AG04449 (cell line): Measurements from ENCODE around the gene ZNF830.

Source experiments
- CTCF ChIA-PET: fragments of 350-600 bp; formaldehyde crosslinking; extraction: SDS; loops from one replicate; lab custom pipeline; 2021; ENCODE audit warnings: antibody characterized with exemption; lab: Yijun Ruan, JAX
- POLR2A ChIA-PET: fragments of 400-600, 350-600 bp; formaldehyde crosslinking; extraction: SDS; loops from one replicate; lab custom pipeline; 2020; ENCODE audit warnings: antibody characterized with exemption, inconsistent platforms; lab: Yijun Ruan, JAX
- DNase-seq: peaks from one replicate; pipeline ENCODE4 v3.0.0-alpha.2; 2010; ENCODE audit warnings: low read depth, low spot score
- H3K4me3 ChIP-seq: 2 replicates; pipeline ENCODE4 v1.5.1; 2011; ENCODE audit warnings: low read depth, mild to moderate bottlenecking, control low read depth, low read length
- CTCF ChIP-seq: IDR thresholded peaks from one replicate; pipeline ENCODE4 v1.5.1; 2011; ENCODE audit warnings: mild to moderate bottlenecking, moderate library complexity, low read length, control low read depth, inconsistent platforms; ENCODE audit not compliant: insufficient read depth; ENCODE audit errors: missing control alignments

ZNF830 gene

GRCh38 chr17:34961093-34961911 is at the start of gene ZNF830, which contains the start of gene CCT6B:
Gene ZNF830 (plus strand): TSS chr17:34961540. CDS start chr17:34961567, 27 bp downstream.
Gene CCT6B (minus strand): TSS chr17:34961460. CDS start chr17:34961393, 67 bp downstream.
- POLR2A ChIA-PET, result interaction anchor here (0.6 to 1.0 kb wide), 4 partner anchors 11 to 19 kb away, joined by 3 to 5 read pairs (median 4); partner anchors contain the start of gene LIG3
- DNase-seq, result peak; percentile 71
- peak within 1 kb of the TSS; percentile 98 for H3K4me3 ChIP-seq
- CTCF ChIA-PET, result interaction anchor here (1.2 kb wide), 1 partner anchor 18 kb away, joined by 4 read pairs; the partner anchor contains the start of gene LIG3
- no peak for TF ChIP-seq CTCF

- POLR2A ChIA-PET, result no interaction called here
- CTCF ChIA-PET, result no interaction called here
Observed at GRCh38 chr17:34913001-34913400, 48.3 kb upstream of the ZNF830 start.

GRCh38 chr17:34916120-34916519 is 45.2 kb upstream of the ZNF830 start:
- POLR2A ChIA-PET, result no interaction called here
- H3K4me3 ChIP-seq, result no peak overlapping the region
- TF ChIP-seq CTCF, result no peak
- no peak for DNase-seq
- CTCF ChIA-PET, result no interaction called here

More at GRCh38 chr17:34913001-34913400, 48.3 kb upstream of the ZNF830 start:
- TF ChIP-seq CTCF, result no peak
- H3K4me3 ChIP-seq, result no peak overlapping the region
- no peak for DNase-seq

- no peak for TF ChIP-seq CTCF
- ChIA-PET POLR2A (no interaction called here), CTCF (no interaction called here)
- no peak overlapping the region for H3K4me3 ChIP-seq
- DNase-seq, result no peak
Observed at GRCh38 chr17:34917381-34917780, 44.0 kb upstream of the ZNF830 start.

- CTCF ChIA-PET, result no interaction called here
- POLR2A ChIA-PET, result no interaction called here
- no peak for DNase-seq
Observed at GRCh38 chr17:34920676-34921075, 40.7 kb upstream of the ZNF830 start.

More at GRCh38 chr17:34920676-34921075, 40.7 kb upstream of the ZNF830 start:
- no peak for TF ChIP-seq CTCF
- no peak overlapping the region for H3K4me3 ChIP-seq
